K562 (cell line): ENCODE measurements around the gene MAP3K19. TPM values are rescaled to one million over a fixed set of nuclear protein-coding genes. Genes with fewer than 3 reads are reported as not detected.
A peak's percentile ranks its signal among the peaks of the same experiment; 100 is the strongest.

Experiments
- ATAC-seq: fragments of 200-7000 bp; cut with Tn5 transposase; 3 replicates; pipeline ENCODE4 v1.9.1; 2020; ENCODE audit warnings: moderate library complexity
- BruUV-seq: library from RNA; stranded (reverse); fragments of 400-500 nt; replicated peaks from 2 replicates; lab custom pipeline; 2021; lab: Mats Ljungman, UMichigan
- CTCF ChIA-PET: fragments of 300-600 bp; formaldehyde crosslinking; extraction: SDS; loops from one replicate; lab custom pipeline; 2021; ENCODE audit warnings: low intra/inter-chr PET ratio; lab: Yijun Ruan, JAX
- POLR2A ChIA-PET: fragments of 300-600, 350-650 bp; sonication (Branson Sonifier 250); formaldehyde crosslinking; extraction: SDS; loops from one replicate; lab custom pipeline; 2021; ENCODE audit warnings: antibody characterized with exemption, inconsistent platforms; lab: Yijun Ruan, JAX
- DNase-seq, 4 experiments: peaks; one replicate each; pipeline versions ENCODE4 v3.0.0 to v3.0.0-alpha.2; 2011 to 2018; ENCODE audit warnings: low spot score in 3 of 4, mixed read lengths in 3 of 4; ENCODE audit errors: extremely low read depth in 1 of 4
- FAIRE-seq: peaks from 2 replicates; lab custom pipeline; 2011; peaks lifted over from hg19 to GRCh38; lab: Jason Lieb, UNC
- H2AFZ ChIP-seq: 2 replicates; pipeline ENCODE4 v1.6.0; 2011; ENCODE audit warnings: low read depth, low read length, control low read depth, inconsistent platforms
- H3K27ac ChIP-seq: fragments of 200-600 bp; 3 replicates; pipeline ENCODE4 v1.8.0; 2011; ENCODE audit warnings: low read depth, mild to moderate bottlenecking, control low read depth, inconsistent platforms, low read length, moderate library complexity, mixed read lengths; ENCODE audit errors: extremely low read depth
- H3K27me3 ChIP-seq, 2 experiments: fragments of 300-600 bp in 1 of 2; 2 replicates in 1 of 2; 3 replicates in 1 of 2; pipeline versions ENCODE4 v1.6.0 to v1.8.0; 2011; ENCODE audit warnings: inconsistent platforms in 2 of 2, low read length in 2 of 2, mild to moderate bottlenecking in 1 of 2, mixed read lengths in 1 of 2, moderate library complexity in 1 of 2; ENCODE audit not compliant: control insufficient read depth in 2 of 2, insufficient read depth in 2 of 2
- H3K36me3 ChIP-seq: fragments of 300-600 bp; 3 replicates; pipeline ENCODE4 v1.8.0; 2011; ENCODE audit warnings: mild to moderate bottlenecking, low read length, inconsistent platforms; ENCODE audit not compliant: control insufficient read depth, insufficient read depth
- H3K4me1 ChIP-seq, 2 experiments: fragments of 200-600 bp in 1 of 2; replicated peaks in 1 of 2; 2 replicates in 1 of 2; 3 replicates in 1 of 2; pipeline versions ENCODE4 v1.5.1 to v1.8.0; 2011; ENCODE audit warnings: inconsistent platforms in 2 of 2, low read length in 2 of 2, mild to moderate bottlenecking in 1 of 2, mixed read lengths in 1 of 2, moderate library complexity in 1 of 2; ENCODE audit not compliant: control insufficient read depth in 2 of 2, insufficient read depth in 2 of 2
- H3K4me2 ChIP-seq: 2 replicates; pipeline ENCODE4 v1.6.1; 2011; ENCODE audit warnings: low read length, control low read depth, inconsistent platforms, mixed read lengths; ENCODE audit not compliant: insufficient read depth
- H3K4me3 ChIP-seq: fragments of 200-600 bp; sonication (generic), shearing (Covaris generic); 2 replicates; pipeline ENCODE4 v1.5.1; 2016; ENCODE audit warnings: control low read depth, inconsistent platforms
- H3K79me2 ChIP-seq: fragments of 200-600 bp; 3 replicates; pipeline ENCODE4 v1.8.0; 2011; ENCODE audit warnings: low read length, inconsistent platforms; ENCODE audit not compliant: control insufficient read depth, insufficient read depth
- H3K9ac ChIP-seq, 2 experiments: 2 replicates each; pipeline versions ENCODE4 v1.6.0 to v1.6.1; 2011; ENCODE audit warnings: low read depth in 2 of 2, low read length in 2 of 2, control low read depth in 1 of 2, inconsistent platforms in 1 of 2, mild to moderate bottlenecking in 1 of 2, mixed read lengths in 1 of 2; ENCODE audit not compliant: insufficient read depth in 1 of 2
- H3K9me1 ChIP-seq: one replicate; pipeline ENCODE4 v1.6.0; 2011; ENCODE audit warnings: inconsistent platforms, mild to moderate bottlenecking, low read length, moderate library complexity; ENCODE audit not compliant: control insufficient read depth, insufficient read depth
- H3K9me3 ChIP-seq: replicated peaks from 2 replicates; pipeline ENCODE4 v1.5.1; 2011; ENCODE audit warnings: low read depth, low read length, inconsistent platforms; ENCODE audit not compliant: control insufficient read depth, insufficient read depth
- H4K20me1 ChIP-seq: replicated peaks from 2 replicates; pipeline ENCODE4 v1.6.1; 2011; ENCODE audit warnings: low read length, inconsistent platforms, mixed read lengths; ENCODE audit not compliant: control insufficient read depth, insufficient read depth
- NONO ChIP-seq, 2 experiments: fragments of 200-400 bp in 1 of 2; fragments of 450-650 bp in 1 of 2; formaldehyde crosslinking in 1 of 2; IDR thresholded peaks; 2 replicates each; pipeline ENCODE4 v1.6.1; 2017; ENCODE audit warnings: low read depth in 2 of 2, mild to moderate bottlenecking in 2 of 2, moderate library complexity in 2 of 2, low read length in 1 of 2
- RBM25 ChIP-seq: fragments of 200-400 bp; formaldehyde crosslinking; IDR thresholded peaks from 2 replicates; pipeline ENCODE4 v1.6.1; 2018; ENCODE audit warnings: low read length, low read depth, moderate library complexity; ENCODE audit not compliant: severe bottlenecking
- SNRNP70 ChIP-seq: fragments of 200-400 bp; formaldehyde crosslinking; optimal IDR thresholded peaks from 2 replicates; pipeline ENCODE3; 2017; ENCODE audit warnings: low read depth, low read length
- TAF7 ChIP-seq: fragments of 450-650 bp; IDR thresholded peaks from 2 replicates; pipeline ENCODE4 v1.6.1; 2016; ENCODE audit warnings: missing genetic modification characterization, missing compliant biosample characterization
- TAF9B ChIP-seq: fragments of 450-650 bp; IDR thresholded peaks from 2 replicates; pipeline ENCODE4 v1.6.1; 2018; ENCODE audit warnings: mild to moderate bottlenecking; ENCODE audit not compliant: partially characterized antibody
- THAP12 ChIP-seq: fragments of 250-450 bp; sonication (Bioruptor Pico); IDR thresholded peaks from 2 replicates; pipeline ENCODE4 v1.9.0; 2021; ENCODE audit warnings: mild to moderate bottlenecking, inconsistent platforms
- ZNF431 ChIP-seq: sonication (generic); formaldehyde crosslinking; IDR thresholded peaks from 2 replicates; pipeline ENCODE4 v1.8.0; 2022; ENCODE audit warnings: mild to moderate bottlenecking, missing genetic modification reagents
- ZNF436 ChIP-seq: fragments of 250-450, 450-650 bp; sonication (Bioruptor Pico); formaldehyde crosslinking; IDR thresholded peaks from 2 replicates; pipeline ENCODE4 v1.7.0; 2020; ENCODE audit warnings: mild to moderate bottlenecking
- ZNF79 ChIP-seq: fragments of 250-450 bp; sonication (Bioruptor Pico); IDR thresholded peaks from 2 replicates; pipeline ENCODE4 v1.4.0; 2020; ENCODE audit warnings: low read depth, mild to moderate bottlenecking, moderate library complexity
- WGBS: fragments of 100-300 bp; shearing (Covaris generic); methylation state at CpG from one replicate; pipeline ENCODE4 v1.1.6; 2016; ENCODE audit warnings: low coverage, mixed read lengths; ENCODE audit not compliant: insufficient coverage; ENCODE audit errors: missing lambda C conversion rate; 5-methylcytosine and 5-hydroxymethylcytosine counted together
- in situ Hi-C: fragments of 300-500 bp; cut with MboI; formaldehyde crosslinking; loops from 4 replicates; pipeline ENCODE4 v1.15.0; 2018; ENCODE audit warnings: inconsistent platforms, mixed read lengths
- intact Hi-C: fragments of 100-400 bp; cut with micrococcal nuclease; formaldehyde crosslinking; loops from 2 replicates; pipeline ENCODE4 v1.14.2; 2022
- polyA plus RNA-seq, 8 experiments: library from polyadenylated mRNA; depleted of rRNA in 4 of 8; stranded (reverse) in 5 of 8; unstranded in 3 of 8; fragments of >200 nt; fragmentation: Nextera tagmentation in 2 of 8; fragmentation: Illumina TruSeq in 1 of 8; extraction: Ambion mirVana in 2 of 8; extraction: Trizol in 1 of 8; gene quantifications; 2 replicates each; pipeline versions ENCODE4 v1.2.1 to v1.2.3, GENCODE V29; 2011 to 2014; ENCODE audit warnings: inconsistent platforms in 1 of 8, missing spikeins in 1 of 8
- total RNA-seq, 7 experiments: library from RNA; depleted of rRNA in 6 of 7; stranded (reverse); fragments of >200 nt in 6 of 7; fragmentation: Illumina TruSeq in 2 of 7; extraction: Trizol in 2 of 7; gene quantifications; 2 replicates each; pipeline versions ENCODE4 v1.2.1 to v1.2.3, GENCODE V29; 2011 to 2021; ENCODE audit warnings: low replicate concordance in 1 of 7
- TF ChIP-seq, protein P1 (sequence below), 2 experiments: fragments of 200-800 bp in 1 of 2; sonication (Bioruptor generic) in 1 of 2; sonication (generic) in 1 of 2; formaldehyde crosslinking in 1 of 2; IDR thresholded peaks in 1 of 2; conservative IDR thresholded peaks in 1 of 2; 2 replicates each; pipeline versions ENCODE4 v1.5.0 to v1.6.1; 2016 to 2020; ENCODE audit warnings: missing compliant biosample characterization in 1 of 2, missing genetic modification characterization in 1 of 2, missing genetic modification reagents in 1 of 2
- TF ChIP-seq, protein P2 (sequence below): fragments of 450-650 bp; formaldehyde crosslinking; IDR thresholded peaks from 2 replicates; pipeline ENCODE4 v1.4.0; 2020; ENCODE audit warnings: mild to moderate bottlenecking, mixed read lengths

Gene MAP3K19
- total and polyA plus RNA-seq, 9 of the 15 experiments (the other 6 are each of a cell fraction or from before 2014, with no cell fraction given), result 0.29 TPM; not detected in 8

DNA sequence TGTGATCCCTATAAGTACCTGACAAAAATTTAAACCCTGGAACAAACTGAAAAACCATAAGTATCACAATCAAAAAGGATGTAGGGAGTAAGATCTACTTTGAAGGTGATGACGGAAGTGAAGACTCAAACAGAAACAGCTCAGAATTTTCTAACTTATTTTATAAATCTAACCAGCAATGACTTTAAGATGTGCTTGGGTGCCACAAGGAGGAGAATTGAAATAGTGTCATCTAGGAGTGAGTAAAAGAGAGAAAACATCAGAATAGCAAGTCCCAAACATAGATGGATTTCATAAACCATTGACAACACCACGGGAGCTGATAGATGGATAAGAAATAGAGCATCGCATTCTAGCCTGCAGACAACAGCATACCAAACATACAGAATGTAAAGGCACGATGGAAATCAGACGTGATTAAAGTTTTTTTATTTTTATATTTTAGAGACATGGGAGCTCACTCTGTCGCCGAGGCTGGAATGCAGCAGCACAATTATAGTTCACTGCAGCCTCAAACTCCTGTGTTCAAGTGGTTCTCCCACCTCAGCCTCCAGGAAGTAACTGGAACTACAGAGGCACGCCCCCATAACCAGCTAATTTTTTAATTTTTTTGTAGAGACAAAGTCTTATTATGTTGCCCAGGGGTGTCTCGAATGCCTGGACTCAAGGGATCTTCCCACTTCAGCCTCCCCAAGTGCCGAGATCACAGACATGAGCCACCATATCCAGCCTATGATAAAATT lies 36.9 kb downstream of the MAP3K19 start:
- peak; percentile 67 for ATAC-seq
- Histone ChIP-seq H3K36me3 (no peaks in the 10 kb centered on the region), H3K4me3 (no peak overlapping the region), H3K79me2 (no peaks in the 10 kb centered on the region), H3K4me2 (no peak overlapping the region), H3K27me3 (no peaks in the 10 kb centered on the region), H3K4me1 (no peaks in the 10 kb centered on the region; a peak in 1 of 5 replicates), H3K9me1 (no peaks in the 10 kb centered on the region), H3K9ac (peak overlapping the region in 1 of 2 experiments; percentile 6; a peak in 1 of 4 replicates), H3K9me3 (no peaks in the 10 kb centered on the region), H4K20me1 (no peaks in the 10 kb centered on the region), H2AFZ (peak overlapping the region; percentile 81), H3K27ac (no peak overlapping the region)
- in situ Hi-C loops (loop anchor here (10.0 kb wide), 1 partner anchor 704 kb away; no protein-coding TSS in a partner anchor), intact Hi-C loops (loop anchor here (10.0 kb wide), 1 partner anchor 104 kb away; no protein-coding TSS in a partner anchor)
- peak; percentile 6 for FAIRE-seq
- CTCF ChIA-PET, result no interaction called here
- WGBS, result 28% methylated on average over 10 of the region's 10 CpGs
- no TSS peak for BruUV-seq
- no peak for DNase-seq
- POLR2A ChIA-PET, result interaction anchor here (0.8 kb wide), 1 partner anchor 9 kb away, joined by 3 read pairs; no protein-coding TSS in a partner anchor
- TF ChIP-seq NONO (IDR thresholded peaks at IDR 0.05; ENCODE audit: low read depth in 2 of 2, low read length in 1 of 2) (no peak), ZNF79 (CRISPR knock-in tag) (no peak), TAF7 (tag) (no peak), THAP12 (no peak), ZNF431 (CRISPR knock-in tag) (no peak), TAF9B (no peak), ZNF436 (CRISPR knock-in tag) (no peak), SNRNP70 (no peak), RBM25 (no peak)
- TF ChIP-seq, protein P1, sequence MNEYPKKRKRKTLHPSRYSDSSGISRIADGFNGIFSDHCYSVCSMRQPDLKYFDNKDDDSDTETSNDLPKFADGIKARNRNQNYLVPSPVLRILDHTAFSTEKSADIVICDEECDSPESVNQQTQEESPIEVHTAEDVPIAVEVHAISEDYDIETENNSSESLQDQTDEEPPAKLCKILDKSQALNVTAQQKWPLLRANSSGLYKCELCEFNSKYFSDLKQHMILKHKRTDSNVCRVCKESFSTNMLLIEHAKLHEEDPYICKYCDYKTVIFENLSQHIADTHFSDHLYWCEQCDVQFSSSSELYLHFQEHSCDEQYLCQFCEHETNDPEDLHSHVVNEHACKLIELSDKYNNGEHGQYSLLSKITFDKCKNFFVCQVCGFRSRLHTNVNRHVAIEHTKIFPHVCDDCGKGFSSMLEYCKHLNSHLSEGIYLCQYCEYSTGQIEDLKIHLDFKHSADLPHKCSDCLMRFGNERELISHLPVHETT (CRISPR knock-in tag; conservative IDR thresholded peaks at IDR 0.05 in 1 of 2, IDR thresholded peaks at IDR 0.05 in 1 of 2), result no peak
- TF ChIP-seq, protein P2, sequence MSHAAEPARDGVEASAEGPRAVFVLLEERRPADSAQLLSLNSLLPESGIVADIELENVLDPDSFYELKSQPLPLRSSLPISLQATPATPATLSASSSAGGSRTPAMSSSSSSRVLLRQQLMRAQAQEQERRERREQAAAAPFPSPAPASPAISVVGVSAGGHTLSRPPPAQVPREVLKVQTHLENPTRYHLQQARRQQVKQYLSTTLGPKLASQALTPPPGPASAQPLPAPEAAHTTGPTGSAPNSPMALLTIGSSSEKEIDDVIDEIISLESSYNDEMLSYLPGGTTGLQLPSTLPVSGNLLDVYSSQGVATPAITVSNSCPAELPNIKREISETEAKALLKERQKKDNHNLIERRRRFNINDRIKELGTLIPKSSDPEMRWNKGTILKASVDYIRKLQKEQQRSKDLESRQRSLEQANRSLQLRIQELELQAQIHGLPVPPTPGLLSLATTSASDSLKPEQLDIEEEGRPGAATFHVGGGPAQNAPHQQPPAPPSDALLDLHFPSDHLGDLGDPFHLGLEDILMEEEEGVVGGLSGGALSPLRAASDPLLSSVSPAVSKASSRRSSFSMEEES (CRISPR knock-in tag), result no peak
